C4-2B (cell line): ENCODE data around the gene WNT7A.

ENCODE experiments used
- H3K27ac ChIP-seq: fragments of 450-650 bp; 2 replicates; pipeline ENCODE4 v1.5.1; 2017
- ZFX ChIP-seq: fragments of 450-650 bp; IDR thresholded peaks from 2 replicates; pipeline ENCODE4 v1.6.1; 2017
- TF ChIP-seq, protein P1 (sequence below): fragments of 450-650 bp; conservative IDR thresholded peaks from 2 replicates; pipeline ENCODE4 v1.5.1; 2017; ENCODE audit warnings: mild to moderate bottlenecking

Gene WNT7A

DNA sequence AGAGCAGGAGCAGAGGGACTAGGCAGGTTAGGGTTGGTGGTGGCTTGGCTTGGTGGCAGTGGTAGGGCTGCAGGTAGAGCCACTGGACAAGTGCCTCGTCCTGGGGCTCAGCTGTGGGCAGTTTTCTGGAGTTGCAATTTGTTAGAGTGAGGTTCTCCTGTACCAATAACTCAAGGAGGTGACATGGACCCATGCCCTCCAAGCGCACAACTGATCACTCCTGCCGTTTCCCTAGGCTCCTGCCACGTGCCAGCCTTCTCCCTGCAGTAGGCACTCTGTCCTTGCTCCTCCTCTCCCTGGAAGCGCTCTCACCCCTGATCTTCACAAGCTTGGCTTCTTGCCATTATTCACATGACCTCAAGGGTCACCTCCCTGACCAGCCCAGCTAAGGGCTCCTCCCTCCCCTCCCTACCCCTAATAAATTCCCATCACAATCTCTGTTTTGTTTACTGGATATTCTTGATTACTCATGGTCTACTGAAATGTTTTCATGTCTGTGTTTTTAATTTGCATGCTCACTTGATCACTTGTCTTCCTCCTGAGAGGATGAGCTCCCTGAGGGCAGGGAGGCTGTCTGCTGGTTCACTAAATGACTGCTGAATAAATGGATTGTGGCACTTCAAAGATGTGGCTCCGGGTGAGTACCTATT is 3.3 kb downstream of the WNT7A start:
- no peak for TF ChIP-seq ZFX
- TF ChIP-seq, protein P1, sequence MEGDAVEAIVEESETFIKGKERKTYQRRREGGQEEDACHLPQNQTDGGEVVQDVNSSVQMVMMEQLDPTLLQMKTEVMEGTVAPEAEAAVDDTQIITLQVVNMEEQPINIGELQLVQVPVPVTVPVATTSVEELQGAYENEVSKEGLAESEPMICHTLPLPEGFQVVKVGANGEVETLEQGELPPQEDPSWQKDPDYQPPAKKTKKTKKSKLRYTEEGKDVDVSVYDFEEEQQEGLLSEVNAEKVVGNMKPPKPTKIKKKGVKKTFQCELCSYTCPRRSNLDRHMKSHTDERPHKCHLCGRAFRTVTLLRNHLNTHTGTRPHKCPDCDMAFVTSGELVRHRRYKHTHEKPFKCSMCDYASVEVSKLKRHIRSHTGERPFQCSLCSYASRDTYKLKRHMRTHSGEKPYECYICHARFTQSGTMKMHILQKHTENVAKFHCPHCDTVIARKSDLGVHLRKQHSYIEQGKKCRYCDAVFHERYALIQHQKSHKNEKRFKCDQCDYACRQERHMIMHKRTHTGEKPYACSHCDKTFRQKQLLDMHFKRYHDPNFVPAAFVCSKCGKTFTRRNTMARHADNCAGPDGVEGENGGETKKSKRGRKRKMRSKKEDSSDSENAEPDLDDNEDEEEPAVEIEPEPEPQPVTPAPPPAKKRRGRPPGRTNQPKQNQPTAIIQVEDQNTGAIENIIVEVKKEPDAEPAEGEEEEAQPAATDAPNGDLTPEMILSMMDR: no peak

DNA sequence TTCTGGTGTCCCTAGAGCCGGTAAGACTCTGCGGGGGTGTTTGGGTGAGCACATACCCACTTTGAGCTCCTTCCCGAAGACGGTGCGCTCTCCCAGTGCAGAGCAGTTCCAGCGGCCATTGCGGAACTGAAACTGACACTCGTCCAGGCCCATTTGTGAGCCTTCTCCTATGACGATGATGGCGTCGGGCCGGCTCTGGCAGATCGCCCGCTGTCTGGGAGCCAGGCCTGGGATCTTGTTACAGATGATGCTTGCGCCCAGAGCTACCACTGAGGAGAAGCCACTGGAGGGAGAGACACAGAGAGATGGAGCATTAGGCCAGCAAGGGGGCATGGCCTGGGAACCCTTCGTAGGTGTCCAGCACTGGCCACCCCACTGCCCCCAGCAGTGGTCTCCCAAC is 5.0 kb downstream of the WNT7A start:
- TF ChIP-seq, protein P1: no peak
- TF ChIP-seq ZFX: no peak
- H3K27ac ChIP-seq: no peak overlapping the region

More for the DNA sequence above, 3.3 kb downstream of the WNT7A start:
- H3K27ac ChIP-seq: no peak overlapping the region

DNA sequence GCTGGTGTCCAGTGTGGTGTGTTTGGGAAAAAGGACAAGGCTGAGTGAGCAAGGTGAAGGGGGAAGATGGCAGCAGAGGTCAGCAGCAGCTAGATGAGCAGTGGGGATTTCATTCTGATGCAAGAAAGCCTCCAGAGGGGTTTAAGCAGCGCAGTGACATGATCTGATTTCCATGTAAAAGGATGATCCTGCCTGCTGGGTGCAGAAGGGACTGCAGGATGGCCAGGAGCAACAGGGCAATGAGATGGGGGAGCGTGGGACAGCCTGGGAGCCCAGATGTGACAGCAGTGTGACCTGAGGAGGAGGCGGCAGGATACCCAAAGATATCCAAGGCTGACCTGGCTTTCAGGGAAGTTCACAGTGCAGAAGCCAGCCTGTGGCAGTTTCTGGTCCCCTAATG is 6.1 kb downstream of the WNT7A start:
- TF ChIP-seq, protein P1: no peak
- no peak overlapping the region for H3K27ac ChIP-seq

DNA sequence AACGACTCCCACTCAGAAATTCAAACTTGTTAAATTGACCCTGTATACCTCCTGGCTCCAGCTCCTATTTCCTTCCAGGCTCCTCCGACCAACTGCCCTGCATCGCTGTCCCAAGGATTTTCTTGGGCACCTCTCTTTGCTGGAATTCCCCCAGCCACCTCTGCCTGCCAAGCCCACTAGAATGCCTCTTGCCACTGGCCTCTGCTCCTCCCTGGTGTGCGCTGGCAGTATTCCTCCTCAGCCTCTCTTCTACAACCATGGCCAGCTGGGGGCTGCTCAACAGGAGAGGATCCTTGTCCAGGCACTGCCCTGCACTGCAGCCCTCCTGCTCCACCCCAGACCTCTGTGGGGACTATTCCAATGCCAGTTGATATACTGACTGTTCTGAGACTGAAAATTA is 7.4 kb downstream of the WNT7A start:
- no peak for TF ChIP-seq ZFX
- TF ChIP-seq, protein P1: no peak
- no peak overlapping the region for H3K27ac ChIP-seq

DNA sequence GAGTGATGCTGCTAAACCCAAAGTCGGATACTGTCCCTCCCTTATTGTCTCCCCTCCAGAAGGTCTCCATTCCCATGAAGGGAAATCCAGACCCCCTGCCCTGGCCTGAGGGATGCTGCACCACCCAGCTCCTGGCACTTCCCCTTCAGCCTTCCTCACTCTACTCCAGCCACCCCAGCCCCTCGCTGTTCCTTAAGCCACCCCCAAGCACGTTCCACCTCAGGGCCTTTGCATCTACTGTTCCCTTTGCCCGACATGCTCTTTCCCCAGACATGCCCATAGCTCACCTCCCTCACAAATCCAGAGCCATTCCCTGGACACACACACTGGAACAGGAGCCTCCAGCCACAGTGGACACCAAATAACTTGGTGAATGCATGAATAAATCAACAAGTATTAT is 8.1 kb downstream of the WNT7A start:
- no peak overlapping the region for H3K27ac ChIP-seq
- TF ChIP-seq, protein P1: no peak
- TF ChIP-seq ZFX: no peak

DNA sequence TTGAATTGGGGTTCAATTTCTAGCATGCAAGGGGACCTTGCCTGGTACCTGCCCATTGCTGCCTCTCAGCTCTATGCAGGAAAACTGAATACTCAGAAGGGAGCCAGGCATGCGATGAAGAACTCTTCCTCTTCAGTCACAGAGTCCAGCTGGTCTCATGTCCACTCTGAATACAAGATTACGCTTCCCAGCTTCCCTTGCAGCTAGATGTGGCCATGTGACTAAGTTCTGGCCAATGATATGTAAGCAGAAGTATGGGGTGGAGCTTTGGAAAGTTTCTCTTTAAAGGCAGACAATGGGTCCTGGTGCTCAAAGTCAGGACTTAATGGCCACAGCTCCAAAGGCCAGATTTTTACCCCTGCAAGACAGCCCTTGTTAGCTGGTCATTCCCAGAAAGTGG is 9.0 kb downstream of the WNT7A start:
- H3K27ac ChIP-seq: no peak overlapping the region
- no peak for TF ChIP-seq ZFX
- TF ChIP-seq, protein P1: no peak

DNA sequence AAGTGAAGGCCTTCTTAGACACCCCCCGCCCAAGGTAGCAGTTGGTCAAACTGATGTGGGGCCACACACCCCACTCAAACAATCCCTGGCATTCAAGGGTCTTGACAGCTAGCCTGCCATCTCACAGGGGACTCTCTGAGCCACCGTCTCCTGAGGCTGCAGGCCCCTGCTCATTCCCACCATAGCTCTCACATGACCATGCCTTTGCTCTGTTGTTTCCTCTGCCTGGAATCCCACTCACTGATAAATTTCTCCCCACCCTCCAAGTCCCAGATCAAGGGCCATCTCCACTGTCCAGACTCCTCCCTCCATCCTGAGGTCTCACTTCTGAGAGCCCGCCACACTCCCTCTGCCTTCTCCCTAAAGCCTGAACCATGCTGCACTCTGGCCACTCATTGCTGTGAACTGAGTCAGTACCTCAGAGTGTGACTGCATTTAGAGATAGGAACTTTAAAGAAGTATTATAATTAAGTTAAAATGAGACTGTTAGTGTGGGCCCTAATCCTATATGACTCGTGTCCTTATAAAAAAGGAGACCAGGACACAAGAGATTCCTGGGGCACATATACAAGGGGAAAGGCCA is 10.0 kb downstream of the WNT7A start:
- no peak overlapping the region for H3K27ac ChIP-seq
- TF ChIP-seq ZFX: no peak
- TF ChIP-seq, protein P1: no peak
